GM21737 (cell line): Measurements from ENCODE around the gene MYH9.
A peak's percentile ranks its signal among the peaks of the same experiment; 100 is the strongest.
"Not testable (repeated sequence)": the region's sequence is repeated elsewhere in the genome, so short reads cannot be mapped to it uniquely, and the experiment has no call there.

Experiments
- ATAC-seq: cut with Tn5 transposase; IDR thresholded peaks from one replicate; pipeline ENCODE4 v1.9.1; 2021; ENCODE audit warnings: mild to moderate bottlenecking, moderate library complexity; ENCODE audit not compliant: unreplicated experiment

MYH9 gene

GRCh38 chr22:36253523-36254490 is 134.0 kb downstream of the MYH9 start:
- no peak for ATAC-seq

- ATAC-seq: peak; percentile 68
Measured at GRCh38 chr22:36252754-36253522, 134.8 kb downstream of the MYH9 start, which contains the start of gene APOL1. TSS of gene APOL1 (plus strand) at chr22:36253133. CDS start at chr22:36254956, 1,823 bp downstream.

GRCh38 chr22:36251979-36252608 is 135.7 kb downstream of the MYH9 start:
- not testable (repeated sequence) for ATAC-seq

- ATAC-seq: not testable (repeated sequence)
Measured at GRCh38 chr22:36250292-36250960, 137.3 kb downstream of the MYH9 start.

GRCh38 chr22:36249160-36249559 is 138.6 kb downstream of the MYH9 start:
- no peak for ATAC-seq

GRCh38 chr22:36247955-36248354 is 139.8 kb downstream of the MYH9 start:
- no peak for ATAC-seq

GRCh38 chr22:36246718-36247117 is 141.0 kb downstream of the MYH9 start:
- no peak for ATAC-seq

- ATAC-seq: no peak
Measured at GRCh38 chr22:36245805-36246356, 141.9 kb downstream of the MYH9 start.

GRCh38 chr22:36244522-36245391 is 143.0 kb downstream of the MYH9 start:
- no peak for ATAC-seq

GRCh38 chr22:36243986-36244385 is 143.8 kb downstream of the MYH9 start:
- no peak for ATAC-seq

- peak; percentile 87 for ATAC-seq
Measured at GRCh38 chr22:36239401-36240171, 148.2 kb downstream of the MYH9 start, which contains the start of gene APOL2. TSS of gene APOL2 (minus strand) at chr22:36239527. CDS start at chr22:36233162, 6,365 bp downstream.

GRCh38 chr22:36239150-36239400 is 148.7 kb downstream of the MYH9 start:
- no peak for ATAC-seq

- no peak for ATAC-seq
Measured at GRCh38 chr22:36238373-36239149, 149.2 kb downstream of the MYH9 start.

- ATAC-seq: no peak
Measured at GRCh38 chr22:36237462-36238372, 150.1 kb downstream of the MYH9 start.

GRCh38 chr22:36236388-36237319 is 151.1 kb downstream of the MYH9 start:
- ATAC-seq: no peak

- ATAC-seq: no peak
Measured at GRCh38 chr22:36235585-36235984, 152.2 kb downstream of the MYH9 start.
